Spinal cord (tissue), 10 donors: ENCODE measurements around the gene PRELID3B. TPM values are rescaled to one million over a fixed set of nuclear protein-coding genes. Genes with fewer than 3 reads are reported as not detected.

Experiments used
- DNase-seq, 6 donors: peaks; one replicate each; pipeline versions ENCODE4 v3.0.0 to v3.0.0-alpha.2; 2013 to 2015; ENCODE audit warnings: low spot score in 6 of 6, low read depth in 4 of 6
- H3K27ac ChIP-seq: one replicate; pipeline ENCODE4 v1.5.1; 2013; ENCODE audit warnings: low read depth, low read length, control low read depth
- H3K27me3 ChIP-seq: one replicate; pipeline ENCODE4 v1.6.1; 2013; ENCODE audit warnings: low read length; ENCODE audit not compliant: control insufficient read depth, insufficient read depth
- H3K36me3 ChIP-seq: one replicate; pipeline ENCODE4 v1.6.1; 2013; ENCODE audit warnings: low read length; ENCODE audit not compliant: control insufficient read depth, insufficient read depth
- H3K4me1 ChIP-seq: one replicate; pipeline ENCODE4 v1.6.1; 2013; ENCODE audit warnings: low read length; ENCODE audit not compliant: control insufficient read depth, insufficient read depth
- H3K4me3 ChIP-seq: one replicate; pipeline ENCODE4 v1.5.1; 2013; ENCODE audit warnings: low read depth, low read length, control low read depth
- H3K9me3 ChIP-seq: one replicate; pipeline ENCODE4 v1.6.1; 2013; ENCODE audit warnings: low read length; ENCODE audit not compliant: control insufficient read depth, insufficient read depth
- WGBS: methylation state at CpG from one replicate; pipeline ENCODE4 v1.1.5; 2013; ENCODE audit warnings: missing lambda C conversion rate; ENCODE audit not compliant: insufficient coverage; 5-methylcytosine and 5-hydroxymethylcytosine counted together
- long read RNA-seq, 4 donors: transcript quantifications; one replicate each; lab custom pipeline, GENCODE V29; 2026
- polyA plus RNA-seq, 2 donors: library from polyadenylated mRNA; unstranded; fragments of 120-200 nt; gene quantifications; one replicate each; pipeline ENCODE4 v1.2.1, GENCODE V29; 2013; ENCODE audit not compliant: insufficient read length in 2 of 2
- total RNA-seq, 2 donors: library from RNA; depleted of rRNA in 1 of 2; stranded (reverse); fragments of 120-200 nt in 1 of 2; fragments of >200 nt in 1 of 2; gene quantifications; one replicate each; pipeline versions ENCODE4 v1.2.3 to v1.2.4, GENCODE V29; 2013 to 2014
- donor health status: healthy.

The PRELID3B gene
- total RNA-seq, result 10 to 100 TPM; 60.1 to 66.0 TPM
- polyA plus RNA-seq, result 10 to 100 TPM; 50.9 to 64.7 TPM
- long read RNA-seq, donor 1, transcript PRELID3B-201 (6 exons, 2,626 nt), result major isoform, 23 of 27 reads
- long read RNA-seq, donor 1, partial matches to known transcripts, result 0 of 27 reads
- long read RNA-seq, donor 1, other reads (novel, unspliced or antisense), result 0 of 27 reads
- long read RNA-seq, donor 2, transcript PRELID3B-201 (6 exons, 2,626 nt), result major isoform, 14 of 16 reads
- long read RNA-seq, donor 2, partial matches to known transcripts, result 0 of 16 reads
- long read RNA-seq, donor 2, other reads (novel, unspliced or antisense), result 0 of 16 reads
- long read RNA-seq, donor 3, transcript PRELID3B-201 (6 exons, 2,626 nt), result major isoform, 10 of 11 reads
- long read RNA-seq, donor 3, partial matches to known transcripts, result 0 of 11 reads
- long read RNA-seq, donor 3, other reads (novel, unspliced or antisense), result 0 of 11 reads
- long read RNA-seq, donor 4, transcript PRELID3B-201 (6 exons, 2,626 nt), result major isoform, 14 of 17 reads
- long read RNA-seq, donor 4, partial matches to known transcripts, result 0 of 17 reads
- long read RNA-seq, donor 4, other reads (novel, unspliced or antisense), result 0 of 17 reads

- 8% methylated on average over 46 of the region's 50 CpGs for WGBS
- H3K27ac ChIP-seq, result peak within 1 kb of the TSS; percentile 40
- no peak for DNase-seq
These were observed at the start of gene PRELID3B for GRCh38 chr20:59042151-59042795. Gene PRELID3B, minus strand, starts transcription at chr20:59042786. Its CDS starts 56 bp downstream, at chr20:59042730.

GRCh38 chr20:59087829-59088433 is 45.3 kb upstream of the PRELID3B start:
- 4% methylated on average over 3 of the region's 5 CpGs for WGBS
- Histone ChIP-seq H3K27me3 (no peaks in the 10 kb centered on the region), H3K4me1 (peaks cover 4% of the 10 kb centered on the region)

More at GRCh38 chr20:59042151-59042795, at the start of gene PRELID3B:
- peaks cover 3% of the 10 kb centered on the region for H3K36me3 ChIP-seq
- peak within 1 kb of the TSS; percentile 78 for H3K4me3 ChIP-seq
- H3K27me3 ChIP-seq, result no peaks in the 10 kb centered on the region
- no peaks in the 10 kb centered on the region for H3K9me3 ChIP-seq
- H3K4me1 ChIP-seq, result peaks cover 18% of the 10 kb centered on the region

GRCh38 chr20:59086923-59087322 is 44.3 kb upstream of the PRELID3B start:
- Histone ChIP-seq H3K9me3 (no peaks in the 10 kb centered on the region), H3K4me3 (no peak overlapping the region), H3K27ac (no peak overlapping the region), H3K4me1 (peaks cover 4% of the 10 kb centered on the region), H3K27me3 (no peaks in the 10 kb centered on the region), H3K36me3 (no peaks in the 10 kb centered on the region)
- no peak for DNase-seq
- WGBS, result no CpG with 5 or more reads among the region's 5 CpGs

More at GRCh38 chr20:59087829-59088433, 45.3 kb upstream of the PRELID3B start:
- Histone ChIP-seq H3K36me3 (no peaks in the 10 kb centered on the region), H3K27ac (no peak overlapping the region), H3K9me3 (no peaks in the 10 kb centered on the region), H3K4me3 (no peak overlapping the region)
- peak in 5 of 6 donors; percentile 19 to 82 (median 48) for DNase-seq

DNA sequence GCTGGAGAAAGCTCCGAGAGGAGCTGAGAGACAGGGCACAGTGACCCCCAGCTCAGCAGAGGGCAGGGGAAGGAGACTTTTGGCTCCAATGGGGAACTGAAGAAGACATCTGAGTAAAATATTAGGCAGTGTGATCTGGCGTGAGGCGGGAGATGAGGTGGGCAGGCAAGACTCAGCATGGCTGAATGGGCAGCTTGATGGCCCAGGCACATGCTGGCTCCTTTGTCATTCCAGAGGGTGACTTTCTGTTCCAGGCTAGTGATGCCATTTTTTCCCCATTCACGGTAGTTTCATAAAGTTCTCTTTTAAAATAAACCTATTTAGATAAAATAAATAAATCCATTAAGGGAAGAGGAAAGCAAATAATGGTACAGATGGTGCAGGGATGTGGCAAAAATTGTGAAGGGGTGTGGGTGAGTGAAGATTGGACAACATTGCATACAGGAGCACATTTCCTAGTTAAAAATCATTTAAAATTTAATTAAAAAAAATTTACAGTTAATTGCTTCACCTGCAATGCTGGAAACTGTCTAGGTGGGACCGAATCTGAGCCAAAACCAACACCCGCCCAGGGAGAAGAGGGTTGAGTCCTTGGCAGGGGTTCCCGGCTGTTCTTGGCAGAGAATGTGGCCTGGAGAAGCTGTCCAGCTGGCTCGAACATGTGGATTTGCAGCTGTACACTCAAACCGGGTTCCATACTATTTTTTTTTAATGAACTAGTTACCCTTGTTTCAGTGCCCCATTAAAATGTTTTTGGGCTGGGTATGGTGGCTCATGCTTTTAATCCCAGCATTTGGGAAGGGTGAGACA is 41.7 kb upstream of the PRELID3B start:
- peak in 2 of 6 donors; percentile 23 to 35 for DNase-seq
- Histone ChIP-seq H3K27me3 (no peaks in the 10 kb centered on the region), H3K4me1 (peaks cover 4% of the 10 kb centered on the region), H3K4me3 (no peak overlapping the region), H3K27ac (no peak overlapping the region), H3K9me3 (no peaks in the 10 kb centered on the region), H3K36me3 (no peaks in the 10 kb centered on the region)
- 68% methylated on average over 6 of the region's 9 CpGs for WGBS

- no peak for DNase-seq
- Histone ChIP-seq H3K27ac (no peak overlapping the region), H3K27me3 (no peaks in the 10 kb centered on the region), H3K4me3 (no peak overlapping the region), H3K9me3 (no peaks in the 10 kb centered on the region), H3K36me3 (no peaks in the 10 kb centered on the region), H3K4me1 (peaks cover 4% of the 10 kb centered on the region)
- WGBS, result 100% methylated on average over 1 of the region's 1 CpG
These were observed 40.4 kb upstream of the PRELID3B start for GRCh38 chr20:59082981-59083380.

- Histone ChIP-seq H3K4me3 (no peak overlapping the region), H3K36me3 (no peaks in the 10 kb centered on the region), H3K9me3 (no peaks in the 10 kb centered on the region), H3K27ac (no peak overlapping the region), H3K4me1 (peaks cover 4% of the 10 kb centered on the region), H3K27me3 (no peaks in the 10 kb centered on the region)
- WGBS, result 100% methylated on average over 1 of the region's 3 CpGs
- DNase-seq, result no peak
These were observed 39.6 kb upstream of the PRELID3B start for GRCh38 chr20:59082077-59082740.

DNA sequence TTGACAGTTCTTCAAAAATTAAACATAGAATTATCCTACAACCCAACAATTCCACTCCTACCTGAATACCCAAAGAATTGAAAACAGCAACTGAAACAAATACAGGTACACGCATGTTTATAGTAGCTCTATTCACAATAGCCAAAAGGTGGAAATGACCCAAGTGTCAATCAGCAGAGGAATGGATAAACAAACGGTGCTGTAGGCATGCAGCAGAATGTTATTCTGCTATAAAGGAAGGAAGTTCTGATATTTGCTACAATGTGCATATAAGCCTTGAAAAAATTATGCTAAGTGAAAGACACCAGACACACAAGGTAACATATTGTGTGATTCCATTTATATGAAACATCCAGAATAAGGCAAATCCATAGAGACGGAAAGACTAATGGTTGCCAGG is 38.5 kb upstream of the PRELID3B start:
- peaks cover 4% of the 10 kb centered on the region for H3K4me1 ChIP-seq
- no peaks in the 10 kb centered on the region for H3K27me3 ChIP-seq
- no peak overlapping the region for H3K27ac ChIP-seq
- H3K9me3 ChIP-seq, result no peaks in the 10 kb centered on the region
- 100% methylated on average over 1 of the region's 3 CpGs for WGBS
- H3K36me3 ChIP-seq, result no peaks in the 10 kb centered on the region
- no peak overlapping the region for H3K4me3 ChIP-seq
- DNase-seq, result no peak

- Histone ChIP-seq H3K9me3 (no peaks in the 10 kb centered on the region), H3K27me3 (no peaks in the 10 kb centered on the region), H3K36me3 (no peaks in the 10 kb centered on the region), H3K27ac (no peak overlapping the region), H3K4me1 (no peaks in the 10 kb centered on the region), H3K4me3 (no peak overlapping the region)
- WGBS, result 75% methylated on average over 1 of the region's 5 CpGs
- DNase-seq, result no peak
These were observed 35.6 kb upstream of the PRELID3B start for GRCh38 chr20:59078231-59078630.
